Mucosa of gallbladder (tissue), 1 donor: ENCODE results near the gene SDK1. TPM values are rescaled to one million over a fixed set of nuclear protein-coding genes. Genes with fewer than 3 reads are reported as not detected.

ENCODE experiments used
- DNase-seq: peaks from one replicate; pipeline ENCODE4 v3.0.0-alpha.2; 2020; ENCODE audit warnings: low spot score
- total RNA-seq: library from RNA; stranded (reverse); gene quantifications from one replicate; pipeline ENCODE4 v1.2.1, GENCODE V29; 2021
- donor health status: DM: no; HTN: no; CAD: no.

The SDK1 gene
- total RNA-seq, 1 donor from 2014 or later = 6.6 TPM

DNA sequence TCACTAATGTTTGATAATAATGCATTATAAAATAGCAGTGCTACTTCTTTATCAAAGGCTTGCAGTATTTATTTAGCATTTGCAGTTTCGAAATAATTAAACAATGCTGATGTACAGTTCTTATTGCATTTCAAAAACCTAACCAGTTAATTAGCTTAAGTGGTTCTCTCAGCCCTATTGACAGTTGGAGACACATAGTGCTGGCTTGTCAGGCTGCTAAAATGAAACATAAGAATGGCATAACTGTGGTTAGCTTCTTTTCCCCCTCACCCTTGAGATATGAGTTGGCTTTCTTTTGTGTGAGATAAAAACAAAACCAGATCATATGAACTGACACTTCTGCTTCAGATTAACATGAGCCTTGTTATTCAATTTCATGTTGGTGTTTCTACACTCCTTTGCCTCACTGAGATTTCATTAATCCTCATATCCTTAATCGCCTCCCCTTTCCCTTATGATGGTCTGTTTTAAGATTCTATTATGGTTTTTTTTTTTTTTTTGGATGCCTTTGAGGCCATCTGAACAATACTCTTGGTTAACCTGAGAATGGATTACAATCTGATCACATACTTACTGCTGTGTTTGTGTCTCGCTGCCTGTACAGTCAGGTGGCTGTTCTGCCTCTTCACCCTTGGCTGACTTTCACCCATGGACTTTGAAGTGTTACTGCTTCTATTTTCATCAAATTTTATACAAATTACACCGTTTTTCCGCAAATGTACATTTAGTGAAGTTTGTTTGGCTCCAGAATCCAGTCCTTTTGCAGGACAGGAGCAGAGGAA is 108.0 kb downstream of the SDK1 start:
- DNase-seq = no peak

DNA sequence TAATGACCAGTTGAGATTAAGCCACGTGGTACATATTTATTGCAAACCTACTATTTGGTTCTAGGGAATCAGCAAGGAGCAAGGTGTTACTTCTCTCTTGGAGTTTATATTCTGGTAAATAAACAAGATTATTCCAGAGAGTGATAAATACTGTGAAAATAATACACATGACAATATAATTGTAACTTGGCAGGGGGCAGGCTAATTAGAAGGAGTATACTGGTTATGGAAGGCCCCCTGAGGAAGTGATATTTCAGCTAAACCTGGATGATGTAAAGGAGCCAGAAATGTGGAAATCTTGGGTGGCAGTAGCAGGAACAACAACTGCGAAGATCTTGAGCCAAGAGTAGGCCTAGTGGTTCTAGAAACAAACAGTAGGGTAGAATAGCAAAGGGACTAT is 111.8 kb downstream of the SDK1 start:
- no peak for DNase-seq

DNA sequence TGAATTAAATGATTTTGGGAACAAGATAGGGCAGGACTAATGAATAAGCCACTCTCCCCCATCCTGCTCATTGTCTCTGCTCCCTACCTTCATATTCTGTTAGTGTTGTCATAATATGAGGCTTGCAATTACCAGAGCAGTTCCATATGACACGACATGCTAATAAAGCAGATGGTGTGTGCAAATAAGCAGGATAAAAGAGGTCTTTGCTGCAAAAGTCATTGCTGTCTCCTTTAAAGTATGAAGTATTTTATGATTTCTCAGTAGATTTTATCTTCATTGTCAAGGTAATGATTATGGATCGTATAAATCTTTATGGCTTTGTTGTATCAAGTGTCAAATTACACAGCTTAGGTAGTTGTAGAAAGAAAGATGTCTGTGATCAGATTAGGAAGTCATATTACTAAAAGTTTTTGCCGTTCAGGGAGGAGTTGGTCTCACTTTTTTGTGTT is 114.8 kb downstream of the SDK1 start:
- no peak for DNase-seq

DNA sequence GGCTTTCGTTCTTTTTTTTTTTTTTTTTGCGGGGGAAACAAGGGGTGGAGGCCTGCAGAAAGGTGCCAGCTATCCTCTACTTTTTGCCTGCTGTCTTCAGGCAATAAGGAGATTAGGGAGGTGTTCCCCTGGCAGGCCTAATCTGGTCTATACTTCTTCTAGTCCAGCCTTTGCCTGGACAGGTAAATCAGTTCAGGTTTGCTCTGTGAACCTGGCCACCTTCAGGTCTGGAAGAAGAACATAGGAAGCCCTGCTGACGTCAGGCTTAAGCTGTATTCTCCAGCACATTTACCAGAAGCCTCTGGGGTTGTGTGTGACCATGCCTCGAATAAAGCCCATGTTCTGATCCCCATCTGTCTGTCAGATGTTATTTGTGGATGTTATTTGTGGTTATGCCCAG is 115.4 kb downstream of the SDK1 start:
- no peak for DNase-seq

DNA sequence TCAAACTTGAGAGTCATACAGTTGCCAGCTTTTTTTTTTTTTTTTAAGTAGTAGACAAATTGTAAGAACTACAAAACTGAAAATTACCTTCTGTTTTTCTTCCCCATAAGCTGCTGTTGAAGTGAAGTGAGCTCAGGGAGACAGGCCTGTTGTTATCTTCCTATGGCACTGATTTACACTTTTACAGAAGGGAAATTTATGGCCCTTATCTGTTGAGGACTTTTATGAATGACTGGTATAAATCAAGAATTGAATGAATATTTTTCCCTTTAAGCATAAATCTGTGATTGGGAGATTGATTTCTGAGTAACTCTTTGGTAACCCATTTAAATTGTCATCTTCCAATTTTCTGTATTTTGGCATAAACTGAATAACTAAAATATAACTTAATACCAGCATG is 124.0 kb downstream of the SDK1 start:
- no peak for DNase-seq

DNA sequence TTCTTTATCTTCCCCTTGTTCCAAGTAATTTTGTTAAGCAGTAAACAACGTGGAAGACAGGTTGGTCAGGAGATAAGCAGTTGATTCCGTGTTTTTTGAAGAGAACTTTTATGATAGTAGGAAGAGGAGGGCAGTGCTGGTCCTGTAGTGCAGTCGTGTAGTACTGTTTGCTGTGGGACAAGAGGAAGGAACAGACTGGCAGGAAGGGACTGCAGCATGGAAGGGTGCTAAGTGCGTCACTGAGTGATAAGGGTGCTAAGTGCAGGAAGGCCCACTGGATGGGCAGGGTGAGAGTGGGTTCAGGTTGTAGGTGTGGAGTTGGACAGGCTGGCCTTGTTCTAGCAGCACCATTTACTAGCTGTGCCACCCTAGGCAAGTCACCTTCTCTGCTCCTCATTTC is 125.0 kb downstream of the SDK1 start:
- no peak for DNase-seq

DNA sequence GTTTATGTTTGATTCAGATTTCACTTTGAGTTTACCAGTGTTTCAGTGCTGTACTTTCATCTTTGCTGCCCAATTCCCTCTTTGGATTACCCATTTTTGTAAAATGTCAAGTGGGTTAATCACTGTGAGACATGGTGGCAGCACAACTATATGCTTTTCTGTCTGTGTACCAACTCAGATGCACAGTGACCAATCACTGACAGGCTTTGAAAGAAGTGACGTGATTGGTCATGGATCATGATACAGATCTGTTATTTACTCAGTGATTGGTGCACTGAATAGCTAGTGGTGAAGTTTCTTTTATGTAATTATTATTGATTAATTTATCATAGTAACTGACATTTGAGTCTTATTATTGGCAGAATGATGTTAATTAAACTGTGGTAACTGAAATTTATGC is 126.9 kb downstream of the SDK1 start:
- no peak for DNase-seq

DNA sequence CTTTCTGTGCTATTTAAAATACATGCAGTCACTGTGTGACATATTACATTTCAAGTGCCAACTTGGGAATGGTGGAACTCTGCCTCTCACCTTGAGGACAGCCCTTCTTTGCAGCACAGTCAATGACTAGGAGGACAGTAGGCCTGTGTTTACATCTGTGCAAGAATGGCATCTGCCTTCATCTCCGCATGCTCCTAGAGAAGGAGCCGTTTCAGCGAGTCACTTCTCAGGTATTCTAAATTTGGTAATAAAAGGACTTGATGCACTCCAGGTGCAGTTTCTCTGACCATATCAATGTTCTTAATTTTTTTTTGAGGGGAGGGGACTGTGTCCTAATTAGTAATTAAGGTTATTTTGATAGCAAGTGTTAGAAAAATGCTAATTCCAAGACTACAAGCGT is 128.9 kb downstream of the SDK1 start:
- no peak for DNase-seq

DNA sequence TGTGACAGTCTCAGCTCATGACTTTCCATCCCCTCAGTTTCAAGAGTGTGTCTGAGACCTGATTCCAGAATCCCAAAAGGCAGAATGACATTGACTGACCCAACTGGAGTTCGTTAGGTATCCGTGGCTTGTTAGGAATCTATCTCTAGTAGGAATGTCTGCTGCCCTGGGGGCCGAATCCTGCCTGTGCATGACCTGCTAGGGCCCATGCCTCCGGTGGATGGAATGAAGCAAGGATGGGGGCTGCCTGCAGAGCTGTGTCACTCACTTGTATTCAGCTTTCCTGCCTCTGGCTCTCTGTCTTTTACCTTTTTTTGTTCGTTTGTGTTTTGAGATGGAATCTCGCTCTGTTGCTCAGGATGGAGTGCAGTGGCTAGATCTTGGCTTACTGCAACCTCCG is 129.5 kb downstream of the SDK1 start:
- no peak for DNase-seq

DNA sequence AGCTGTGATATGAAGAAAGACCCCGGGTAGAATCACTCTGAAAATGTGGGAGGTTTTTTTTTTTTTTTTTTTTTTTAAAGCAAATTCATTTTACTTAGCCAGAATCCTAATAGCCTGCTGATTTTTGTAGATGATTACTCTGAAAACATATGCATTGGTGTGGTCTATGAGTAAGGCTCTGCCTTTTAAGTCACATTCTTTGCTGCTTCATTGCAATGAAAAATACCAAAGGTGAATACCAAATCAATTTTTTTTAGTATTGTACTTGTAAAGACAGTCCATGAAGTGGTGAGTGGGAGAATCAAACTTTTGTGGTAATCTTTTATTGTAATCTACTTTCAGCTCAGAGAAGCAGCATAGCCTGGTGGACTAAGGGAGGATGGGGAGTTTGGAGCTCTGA is 130.3 kb downstream of the SDK1 start:
- no peak for DNase-seq

DNA sequence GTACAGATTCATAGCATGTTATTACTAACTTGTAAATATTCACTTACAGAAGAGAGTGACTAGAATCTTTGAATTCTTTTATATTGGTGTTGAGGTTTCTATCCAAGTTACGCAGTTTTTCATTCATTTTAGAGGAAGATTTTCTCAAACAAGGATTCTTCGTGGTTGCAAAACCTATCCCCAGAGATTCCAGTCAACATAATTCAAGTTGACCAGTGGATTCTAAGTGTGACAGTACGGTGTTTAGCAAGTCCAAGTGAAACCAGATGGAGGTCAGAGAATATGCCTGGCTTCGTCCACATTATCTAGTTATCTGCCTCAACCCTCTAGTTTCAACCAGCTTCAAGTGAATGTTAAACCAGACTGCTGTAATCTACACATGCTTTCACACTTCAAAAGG is 131.9 kb downstream of the SDK1 start:
- no peak for DNase-seq

DNA sequence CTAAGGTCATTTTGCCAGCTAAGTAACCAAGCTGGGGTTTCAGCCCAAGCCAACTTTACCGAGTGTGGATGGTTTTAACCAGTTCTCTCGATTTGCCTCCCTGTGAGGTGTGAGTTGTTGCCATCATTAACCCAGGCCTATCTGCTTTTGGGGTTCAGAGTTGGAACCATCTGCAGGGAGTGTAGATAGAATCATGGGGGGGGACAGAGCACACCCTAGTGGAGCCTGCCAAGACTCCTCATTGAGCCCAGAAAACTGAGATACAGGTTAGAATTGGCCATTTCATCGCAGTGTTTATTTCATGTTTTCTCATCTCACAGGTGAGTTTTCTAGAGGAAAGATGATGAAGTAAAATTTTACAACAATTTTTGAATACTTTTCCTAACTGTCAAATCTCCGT is 133.6 kb downstream of the SDK1 start:
- DNase-seq = no peak

DNA sequence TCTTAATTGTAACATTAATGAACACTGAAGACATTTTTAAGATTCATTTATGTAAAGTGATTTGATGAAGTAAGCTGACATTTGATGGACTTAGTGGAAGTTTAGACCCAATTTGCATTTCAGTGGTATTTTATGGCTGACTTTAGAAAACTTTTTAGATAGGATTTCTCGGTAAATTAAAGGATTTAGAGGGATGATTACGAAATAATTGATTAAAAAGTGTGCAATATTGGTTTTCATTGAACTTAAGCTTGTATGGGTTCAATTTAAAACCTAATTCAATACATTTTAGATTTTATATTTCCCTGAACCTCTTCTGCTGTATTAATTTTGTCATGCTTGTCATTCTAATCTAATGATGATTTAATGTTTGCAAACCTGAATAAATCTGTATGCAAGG is 135.1 kb downstream of the SDK1 start:
- DNase-seq = no peak

DNA sequence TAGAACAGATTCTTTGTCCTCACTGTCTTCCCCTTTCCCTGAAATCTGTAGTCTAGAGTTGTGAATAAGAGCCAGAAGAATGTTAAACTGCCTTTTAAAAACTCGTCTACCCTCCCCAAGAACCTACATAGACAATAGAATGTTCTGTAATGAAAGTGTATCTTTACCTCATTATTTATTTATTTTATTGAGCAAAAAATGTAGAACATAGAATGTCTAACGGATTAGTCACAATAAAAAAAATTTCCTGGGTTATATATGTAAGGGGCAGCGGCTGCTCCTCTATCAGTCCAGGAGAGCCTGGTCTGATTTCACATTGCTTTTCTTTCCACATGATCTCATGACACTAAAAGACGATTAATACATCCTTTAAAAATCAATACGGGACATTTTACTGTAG is 135.7 kb downstream of the SDK1 start:
- DNase-seq = no peak

DNA sequence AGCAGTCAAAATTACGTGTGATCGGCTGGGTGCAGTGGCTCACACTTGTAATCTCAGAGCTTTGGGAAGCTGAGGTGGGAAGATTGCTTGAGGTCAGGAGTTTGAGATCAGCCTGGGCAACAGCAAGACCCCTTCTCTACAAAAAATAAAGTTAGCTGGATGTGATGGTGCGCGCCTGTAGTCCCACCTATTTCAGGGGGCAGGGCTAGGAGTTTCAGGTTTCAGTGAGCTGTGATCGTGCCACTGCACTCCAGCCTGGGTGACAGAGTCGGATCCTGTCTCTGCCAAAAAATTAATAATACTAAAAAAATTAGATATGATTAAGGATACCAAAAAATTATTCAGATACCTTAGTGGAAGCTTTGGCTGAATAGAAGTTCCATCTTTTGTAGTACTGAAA is 136.4 kb downstream of the SDK1 start:
- DNase-seq = no peak

DNA sequence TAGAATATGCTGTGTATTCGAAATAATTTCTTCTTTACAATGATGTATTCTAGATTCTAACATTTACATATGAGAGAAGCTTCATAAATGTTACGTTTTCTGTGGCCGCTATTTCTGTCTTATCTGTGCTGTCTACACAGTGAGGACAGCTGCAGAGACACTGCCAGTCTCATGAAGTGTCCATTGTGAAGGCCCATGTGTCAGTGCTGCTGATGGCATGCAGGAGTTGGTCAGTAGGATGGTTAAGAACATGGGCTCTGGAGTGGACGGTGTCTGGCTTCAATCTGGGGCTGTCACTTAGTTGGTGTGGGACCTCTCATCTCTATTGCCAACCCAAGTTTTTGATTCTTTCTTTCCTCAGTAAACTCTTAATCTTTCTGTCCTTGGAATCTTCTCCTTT is 137.3 kb downstream of the SDK1 start:
- no peak for DNase-seq

DNA sequence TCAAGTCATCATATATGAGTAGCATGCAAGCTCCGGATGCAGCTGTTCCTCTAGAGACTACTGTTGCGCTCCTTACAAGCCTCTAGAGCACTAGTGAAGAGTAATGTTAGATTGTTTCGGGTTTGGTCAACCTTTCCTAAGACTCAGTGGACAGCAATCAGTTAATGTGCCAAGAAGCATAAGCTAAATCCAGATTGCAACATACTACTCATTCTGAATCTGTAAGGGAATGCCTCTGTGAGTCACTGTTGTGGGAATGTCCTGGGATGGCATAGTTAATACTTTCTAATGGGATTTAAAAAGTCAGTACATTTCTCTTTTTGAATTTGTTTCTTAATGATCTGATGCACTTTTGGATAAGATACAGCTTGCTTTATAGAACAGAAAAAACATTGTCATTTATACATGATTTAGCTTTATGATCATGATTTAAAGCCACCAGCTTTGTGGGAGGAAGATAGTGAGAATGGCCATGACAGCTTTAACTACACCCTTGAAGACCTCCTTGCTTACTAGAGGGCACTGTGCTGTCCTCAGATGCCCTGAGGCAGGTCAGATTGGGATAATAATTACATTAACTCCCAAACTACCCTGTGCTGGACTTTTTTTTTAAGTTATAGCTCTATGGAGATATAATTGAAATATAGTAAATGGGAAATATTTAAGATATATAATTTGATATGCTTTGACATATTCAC is 138.4 kb downstream of the SDK1 start:
- DNase-seq = no peak

DNA sequence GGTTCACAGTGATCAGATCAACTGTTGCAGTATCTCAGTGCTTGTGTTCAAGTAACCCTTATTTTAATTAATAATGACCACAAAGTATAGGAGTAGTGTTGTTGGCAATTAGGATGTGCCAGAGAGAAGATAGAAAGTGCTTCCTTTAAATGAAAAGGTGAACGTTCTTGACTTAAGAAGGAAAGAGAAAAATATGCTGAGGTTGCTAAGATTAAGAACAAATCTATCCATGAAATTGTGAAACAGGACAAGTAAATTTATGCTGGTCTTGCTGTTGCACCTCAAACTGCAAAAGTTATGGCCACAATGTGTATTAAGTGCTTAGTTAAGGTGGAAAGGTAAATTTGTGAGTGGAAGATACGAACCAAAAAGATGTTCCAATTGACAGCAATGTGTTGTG is 139.5 kb downstream of the SDK1 start:
- DNase-seq = no peak

DNA sequence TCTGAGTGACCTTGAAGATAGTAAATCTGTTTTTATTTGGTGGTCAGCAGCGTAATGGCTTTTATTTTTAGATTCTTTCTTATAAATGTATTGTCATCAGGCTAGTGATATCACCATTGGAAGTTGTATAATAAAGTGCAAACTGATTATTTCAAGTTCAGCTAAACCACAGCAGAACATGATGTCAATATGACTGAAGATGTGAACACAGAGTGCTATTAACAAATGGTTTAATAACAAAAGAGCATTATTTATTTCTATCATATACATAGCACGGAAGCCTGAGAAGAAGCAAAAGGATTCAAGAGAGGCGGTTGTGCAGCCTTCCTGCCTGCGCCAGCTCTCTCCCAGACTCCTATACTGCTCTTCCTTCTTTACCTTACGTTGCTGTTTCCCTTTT is 142.7 kb downstream of the SDK1 start:
- DNase-seq = no peak

DNA sequence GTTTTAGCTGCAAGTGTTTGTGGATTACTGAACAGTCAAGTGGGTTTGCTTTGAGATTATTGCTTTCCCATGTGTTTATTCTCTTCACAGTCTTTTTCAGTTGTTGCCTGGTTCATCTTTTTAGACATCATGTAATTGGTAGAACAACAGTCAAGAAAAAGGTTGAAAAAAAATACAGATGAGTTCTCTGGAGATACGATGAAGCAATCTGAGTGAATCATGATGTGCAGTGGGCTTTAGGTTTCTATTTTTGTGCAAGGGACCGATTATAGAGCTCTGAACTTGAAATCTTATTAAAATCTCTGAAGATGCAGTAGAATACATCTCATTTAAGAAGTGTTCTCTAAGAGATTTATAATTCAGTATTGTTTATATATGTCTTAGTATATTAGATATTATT is 145.7 kb downstream of the SDK1 start:
- no peak for DNase-seq

DNA sequence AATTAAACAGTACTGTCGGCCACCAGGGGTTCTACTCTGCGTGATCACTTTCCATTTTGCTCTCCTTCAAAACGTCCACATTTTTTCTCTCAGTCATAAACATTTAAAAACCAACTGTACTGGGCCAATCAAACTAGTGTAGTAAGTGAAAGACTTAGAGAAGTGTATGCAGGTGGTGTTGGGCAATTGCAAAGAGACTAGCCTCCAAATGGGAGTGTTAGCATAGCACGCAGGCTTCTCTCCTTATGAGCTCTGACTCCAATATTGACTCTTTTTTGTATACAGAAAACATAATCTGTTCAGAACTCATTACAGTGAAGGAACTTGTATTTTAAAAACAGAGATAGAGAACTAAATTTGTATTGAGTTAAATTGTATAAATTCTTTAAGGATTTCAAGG is 150.6 kb downstream of the SDK1 start:
- no peak for DNase-seq

DNA sequence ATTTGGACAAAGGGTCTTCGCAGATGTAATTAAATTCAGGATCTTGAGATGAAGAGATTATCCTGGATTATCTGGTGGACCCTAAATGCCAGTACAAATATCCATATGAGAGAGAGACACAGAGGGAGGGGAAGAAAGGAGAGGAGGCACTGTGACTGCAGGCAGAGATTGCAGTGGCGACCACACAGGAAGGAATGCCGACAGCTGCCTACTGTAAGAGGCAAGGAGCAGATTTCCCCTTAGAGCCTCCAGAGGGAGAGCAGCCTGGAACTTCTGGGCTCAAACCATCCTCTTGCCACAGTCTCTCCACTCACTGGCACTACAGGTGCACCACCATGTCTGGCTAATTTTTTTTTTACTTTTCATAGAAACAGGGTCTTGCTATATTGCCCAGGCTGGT is 152.3 kb downstream of the SDK1 start:
- DNase-seq = no peak

DNA sequence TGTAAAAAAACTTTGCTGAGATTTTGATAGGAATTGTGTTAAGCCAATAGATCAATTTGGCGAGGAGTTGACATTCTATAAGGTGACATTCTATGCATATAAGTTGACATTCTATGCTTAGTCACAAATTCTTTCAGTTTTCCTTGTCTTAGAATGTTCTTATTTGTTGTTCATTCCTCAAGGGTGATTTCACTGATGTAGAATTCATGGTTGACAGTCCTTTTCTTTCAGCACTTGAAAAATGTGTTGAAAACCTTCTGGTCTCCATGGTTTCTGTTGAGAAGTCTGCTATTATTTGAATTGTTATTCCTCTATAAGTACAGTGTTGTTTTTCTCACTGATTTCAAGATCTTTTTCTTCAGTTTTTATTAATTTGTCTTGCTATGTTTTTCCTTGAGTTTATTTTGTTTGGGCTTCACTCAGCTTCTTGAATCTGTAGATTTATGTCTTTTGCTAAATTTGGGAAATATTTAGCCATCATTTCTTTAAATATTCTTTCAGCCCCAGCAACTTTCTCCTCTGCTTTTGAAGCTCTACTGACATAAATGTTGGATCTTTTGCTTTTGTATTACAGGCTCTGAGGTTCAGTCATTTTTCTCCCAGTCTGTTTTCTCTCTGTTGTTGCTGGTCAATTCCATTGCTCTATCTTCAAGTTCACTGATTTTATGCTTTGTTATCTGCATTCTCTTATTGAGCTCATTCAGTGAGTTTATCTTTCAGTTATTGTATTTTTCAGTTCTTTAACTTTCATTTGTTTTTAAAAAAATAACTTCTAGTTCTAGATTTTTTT is 154.9 kb downstream of the SDK1 start:
- no peak for DNase-seq
